ENCODE results near the gene ZNF232. TPM values are rescaled to one million over a fixed set of nuclear protein-coding genes. Genes with fewer than 3 reads are reported as not detected.
A peak's percentile ranks its signal among the peaks of the same experiment; 100 is the strongest.

ZNF232 gene
- total RNA-seq, 1 experiment from 2014 or later = 11.1 TPM

DNA sequence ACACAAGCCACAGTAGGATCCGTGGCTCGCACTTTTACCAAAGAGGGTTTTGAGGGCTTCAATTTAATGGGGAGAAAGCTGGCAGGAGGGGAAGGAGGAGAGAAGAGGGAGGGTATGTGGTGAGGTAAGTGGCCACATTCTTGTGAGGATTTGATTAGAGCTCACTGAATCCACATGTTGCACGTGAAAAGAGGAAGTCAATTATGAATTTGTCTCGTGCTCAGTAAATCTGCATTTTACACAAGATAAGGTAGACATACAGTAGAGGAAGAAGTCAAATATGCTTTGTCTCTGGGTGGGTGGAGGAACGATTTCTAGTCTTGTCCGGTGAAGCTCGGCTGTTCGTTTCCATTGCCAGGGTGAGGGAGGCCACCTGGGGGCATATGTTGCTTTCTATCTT is 862 bp downstream of the ZNF232 start:
- no peak for ATAC-seq
- H3K4me1 ChIP-seq (ENCODE audit: control insufficient read depth in 1 of 2, insufficient read depth in 2 of 2, low read length in 2 of 2) = peaks cover 0 to 15% of the 10 kb centered on the region in 2 experiments; a peak in 2 of 4 replicates
- peaks cover 6 to 14% of the 10 kb centered on the region in 2 experiments; a peak in 1 of 4 replicates for H3K9me3 ChIP-seq (ENCODE audit: control insufficient read depth in 1 of 2, insufficient read depth in 1 of 2, low read depth in 1 of 2, low read length in 2 of 2)
- POLR2A ChIA-PET = no interaction called here
- H3K79me2 ChIP-seq (ENCODE audit: insufficient read depth, low read length) = peaks cover 19% of the 10 kb centered on the region
- TSS peak; percentile 62 for BruUV-seq (replicated peaks)
- no peak for DNase-seq (ENCODE audit: low read depth, low spot score)
- H4K20me1 ChIP-seq (ENCODE audit: insufficient read depth) = no peaks in the 10 kb centered on the region
- CTCF ChIA-PET = no interaction called here
- H3K9me2 ChIP-seq (ENCODE audit: insufficient read depth) = no peaks in the 10 kb centered on the region
- H3K27ac ChIP-seq (ENCODE audit: low read depth, low read length) = no peak overlapping the region
- peak overlapping the region; percentile 89 for H3K4me2 ChIP-seq (ENCODE audit: low read length)
- H3K4me3 ChIP-seq (replicated peaks in 1 of 2; ENCODE audit: low read depth in 1 of 2, low read length in 2 of 2) = peak overlapping the region; percentile 66 to 72
- peak overlapping the region; percentile 72; the same call in 1 of the 2 replicates for H3K9ac ChIP-seq (ENCODE audit: low read length)
- no peaks in the 10 kb centered on the region for H3K27me3 ChIP-seq (ENCODE audit: insufficient read depth, low read length)
- H2AFZ ChIP-seq (ENCODE audit: low read depth, low read length, poor library complexity, severe bottlenecking) = no peak overlapping the region
- no peak for TF ChIP-seq CBX3 (IDR thresholded peaks at IDR 0.05; ENCODE audit: low read depth)
- no peak for TF ChIP-seq SIN3A (IDR thresholded peaks at IDR 0.05; ENCODE audit: low read depth)
- TF ChIP-seq SP1 (IDR thresholded peaks at IDR 0.05; ENCODE audit: low read depth) = no peak
- no peak for TF ChIP-seq YY1 (IDR thresholded peaks at IDR 0.05; ENCODE audit: extremely low read depth, insufficient replicate concordance, low read depth, low read length)
- TF ChIP-seq EZH2phosphoT487 (IDR thresholded peaks at IDR 0.05; ENCODE audit: borderline replicate concordance) = no peak
- no peak for TF ChIP-seq CEBPB (IDR thresholded peaks at IDR 0.05; ENCODE audit: low read depth)
- no peak for TF ChIP-seq TCF7L2 (IDR thresholded peaks at IDR 0.05; ENCODE audit: borderline replicate concordance, extremely low read depth, insufficient read depth, insufficient read length)
- no peak for TF ChIP-seq ZBTB33 (IDR thresholded peaks at IDR 0.05; ENCODE audit: extremely low read depth, insufficient replicate concordance, low read length)
- no peak for TF ChIP-seq SRF (IDR thresholded peaks at IDR 0.05; ENCODE audit: low read depth)
- TF ChIP-seq, protein P1, sequence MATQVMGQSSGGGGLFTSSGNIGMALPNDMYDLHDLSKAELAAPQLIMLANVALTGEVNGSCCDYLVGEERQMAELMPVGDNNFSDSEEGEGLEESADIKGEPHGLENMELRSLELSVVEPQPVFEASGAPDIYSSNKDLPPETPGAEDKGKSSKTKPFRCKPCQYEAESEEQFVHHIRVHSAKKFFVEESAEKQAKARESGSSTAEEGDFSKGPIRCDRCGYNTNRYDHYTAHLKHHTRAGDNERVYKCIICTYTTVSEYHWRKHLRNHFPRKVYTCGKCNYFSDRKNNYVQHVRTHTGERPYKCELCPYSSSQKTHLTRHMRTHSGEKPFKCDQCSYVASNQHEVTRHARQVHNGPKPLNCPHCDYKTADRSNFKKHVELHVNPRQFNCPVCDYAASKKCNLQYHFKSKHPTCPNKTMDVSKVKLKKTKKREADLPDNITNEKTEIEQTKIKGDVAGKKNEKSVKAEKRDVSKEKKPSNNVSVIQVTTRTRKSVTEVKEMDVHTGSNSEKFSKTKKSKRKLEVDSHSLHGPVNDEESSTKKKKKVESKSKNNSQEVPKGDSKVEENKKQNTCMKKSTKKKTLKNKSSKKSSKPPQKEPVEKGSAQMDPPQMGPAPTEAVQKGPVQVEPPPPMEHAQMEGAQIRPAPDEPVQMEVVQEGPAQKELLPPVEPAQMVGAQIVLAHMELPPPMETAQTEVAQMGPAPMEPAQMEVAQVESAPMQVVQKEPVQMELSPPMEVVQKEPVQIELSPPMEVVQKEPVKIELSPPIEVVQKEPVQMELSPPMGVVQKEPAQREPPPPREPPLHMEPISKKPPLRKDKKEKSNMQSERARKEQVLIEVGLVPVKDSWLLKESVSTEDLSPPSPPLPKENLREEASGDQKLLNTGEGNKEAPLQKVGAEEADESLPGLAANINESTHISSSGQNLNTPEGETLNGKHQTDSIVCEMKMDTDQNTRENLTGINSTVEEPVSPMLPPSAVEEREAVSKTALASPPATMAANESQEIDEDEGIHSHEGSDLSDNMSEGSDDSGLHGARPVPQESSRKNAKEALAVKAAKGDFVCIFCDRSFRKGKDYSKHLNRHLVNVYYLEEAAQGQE (IDR thresholded peaks at IDR 0.05; ENCODE audit: low read depth) = no peak
- RAD21 ChIA-PET (ENCODE audit: low non-redundant PET in 1 of 2, low total read pairs in 2 of 2, uncharacterized antibody in 2 of 2, unreplicated experiment in 2 of 2) = no interaction called here
- H3K36me3 ChIP-seq (ENCODE audit: control insufficient read depth in 1 of 2, insufficient read depth in 2 of 2, low read length in 2 of 2) = peaks cover 11 to 38% of the 10 kb centered on the region in 2 experiments
- intact Hi-C loops (cut with micrococcal nuclease) = loop anchor here (10.0 kb wide), 1 partner anchor 84 kb away; the partner anchor contains the start of gene ZNF594

Measured in HCT116 (cell line).